NOMO-1 (cell line): Measurements from ENCODE around the gene SOX1.

Source experiments
- DNase-seq, 2 experiments: peaks; one replicate each; lab custom pipeline; 2025; ENCODE audit not compliant: unreplicated experiment in 2 of 2; lab: John Stamatoyannopoulos, UW

SOX1 gene

DNA sequence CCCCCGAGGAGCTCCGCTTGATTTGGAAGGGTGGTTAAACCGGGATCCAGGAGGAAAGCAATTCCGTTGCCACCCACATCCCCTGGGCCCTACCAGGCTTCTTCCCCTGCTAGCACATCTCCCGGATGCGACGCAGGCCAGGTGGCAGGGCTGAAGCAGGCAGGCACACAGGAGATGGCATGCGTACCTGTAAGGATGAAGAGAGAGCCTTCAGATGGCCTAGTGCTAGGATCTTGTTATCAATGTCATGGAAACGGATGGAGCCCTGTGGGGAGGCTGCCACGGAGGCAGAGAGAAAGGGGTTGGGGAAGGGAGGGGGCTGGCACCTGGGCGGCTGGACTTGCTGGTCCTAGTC lies 8.5 kb upstream of the SOX1 start:
- DNase-seq = no peak

GRCh38 chr13:112058941-112059340 lies 8.0 kb upstream of the SOX1 start:
- no peak for DNase-seq

DNA sequence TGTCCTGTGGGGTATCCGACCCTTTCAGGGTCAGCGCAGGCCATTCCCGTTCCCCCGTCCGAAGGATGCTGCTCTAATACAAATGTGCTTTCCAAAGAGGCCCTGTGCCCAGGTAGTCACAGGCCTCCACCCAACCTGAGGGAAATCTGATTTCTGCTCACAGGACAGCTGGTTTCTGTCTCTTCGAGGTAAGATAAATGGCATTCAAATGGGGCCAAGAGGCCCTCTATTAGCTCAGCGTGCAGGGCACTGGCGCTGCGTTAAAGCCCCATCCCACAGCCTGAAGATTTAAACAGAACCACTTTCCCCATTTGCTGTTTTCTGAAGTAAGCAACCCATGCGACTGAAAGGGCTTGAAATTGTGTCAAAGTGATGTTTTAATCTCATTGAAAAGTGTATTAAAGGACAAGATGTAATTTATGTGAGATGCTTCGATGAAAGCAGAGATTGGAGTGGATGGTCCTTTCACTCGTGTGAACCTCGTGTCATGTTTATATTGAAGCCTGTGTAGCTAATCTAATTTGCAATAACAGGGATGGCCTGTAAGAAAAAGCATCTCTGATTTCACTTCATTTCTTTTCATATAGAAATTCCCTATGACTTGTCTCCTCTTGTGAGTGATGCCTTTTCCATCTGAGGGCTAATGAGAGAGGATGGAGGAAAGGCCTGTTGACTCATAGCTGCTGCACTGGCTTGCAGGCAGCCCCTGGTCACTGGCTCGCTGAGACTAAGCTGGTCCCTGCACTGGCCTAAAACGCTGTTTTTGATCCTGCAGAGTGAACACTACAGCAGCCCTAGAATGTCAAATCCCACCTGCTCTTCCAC lies 7.3 kb upstream of the SOX1 start:
- no peak for DNase-seq

GRCh38 chr13:112060282-112060830 lies 6.6 kb upstream of the SOX1 start:
- no peak for DNase-seq

- no peak for DNase-seq
These were observed 6.0 kb upstream of the SOX1 start for GRCh38 chr13:112060899-112061366.

GRCh38 chr13:112061367-112062061 lies 5.4 kb upstream of the SOX1 start:
- DNase-seq = no peak

GRCh38 chr13:112062072-112062567 lies 4.8 kb upstream of the SOX1 start:
- DNase-seq = no peak

- DNase-seq = no peak
These were observed 4.1 kb upstream of the SOX1 start for GRCh38 chr13:112062571-112063570.

DNA sequence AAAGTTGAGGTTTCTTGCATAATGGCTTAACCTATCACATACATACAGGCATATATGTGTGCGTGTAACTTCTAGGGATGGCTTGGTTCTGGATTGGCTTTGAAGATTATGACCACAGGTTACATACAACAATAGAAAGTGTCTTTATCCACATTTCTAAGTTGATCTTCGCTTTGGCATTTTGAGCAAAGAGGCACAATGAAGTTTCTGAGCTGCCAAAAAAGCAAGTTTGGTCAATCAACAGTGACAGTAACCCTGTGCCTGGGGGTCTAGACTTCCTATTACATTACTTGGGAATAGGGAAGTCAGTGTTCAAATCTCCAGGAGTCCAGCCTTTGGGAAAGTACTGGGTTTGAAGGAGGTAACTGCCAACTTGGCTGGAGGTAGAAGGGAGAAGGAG lies 3.1 kb upstream of the SOX1 start:
- DNase-seq = no peak

- DNase-seq = no peak
These were observed 2.7 kb upstream of the SOX1 start for GRCh38 chr13:112064222-112064621.

- DNase-seq = no peak
These were observed 1.5 kb upstream of the SOX1 start for GRCh38 chr13:112065521-112065866.

- no peak for DNase-seq
These were observed 904 bp upstream of the SOX1 start for GRCh38 chr13:112065867-112066623.

- DNase-seq = no peak
These were observed 335 bp upstream of the SOX1 start for GRCh38 chr13:112066624-112067004.

DNA sequence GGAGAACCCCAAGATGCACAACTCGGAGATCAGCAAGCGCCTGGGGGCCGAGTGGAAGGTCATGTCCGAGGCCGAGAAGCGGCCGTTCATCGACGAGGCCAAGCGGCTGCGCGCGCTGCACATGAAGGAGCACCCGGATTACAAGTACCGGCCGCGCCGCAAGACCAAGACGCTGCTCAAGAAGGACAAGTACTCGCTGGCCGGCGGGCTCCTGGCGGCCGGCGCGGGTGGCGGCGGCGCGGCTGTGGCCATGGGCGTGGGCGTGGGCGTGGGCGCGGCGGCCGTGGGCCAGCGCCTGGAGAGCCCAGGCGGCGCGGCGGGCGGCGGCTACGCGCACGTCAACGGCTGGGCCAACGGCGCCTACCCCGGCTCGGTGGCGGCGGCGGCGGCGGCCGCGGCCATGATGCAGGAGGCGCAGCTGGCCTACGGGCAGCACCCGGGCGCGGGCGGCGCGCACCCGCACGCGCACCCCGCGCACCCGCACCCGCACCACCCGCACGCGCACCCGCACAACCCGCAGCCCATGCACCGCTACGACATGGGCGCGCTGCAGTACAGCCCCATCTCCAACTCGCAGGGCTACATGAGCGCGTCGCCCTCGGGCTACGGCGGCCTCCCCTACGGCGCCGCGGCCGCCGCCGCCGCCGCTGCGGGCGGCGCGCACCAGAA lies 1.1 kb downstream of the SOX1 start:
- no peak for DNase-seq

- DNase-seq = no peak
These were observed 1.7 kb downstream of the SOX1 start for GRCh38 chr13:112068540-112069060.

- DNase-seq = no peak
These were observed 2.3 kb downstream of the SOX1 start for GRCh38 chr13:112069061-112069844.

GRCh38 chr13:112069845-112070251 lies 2.9 kb downstream of the SOX1 start:
- DNase-seq = no peak

DNA sequence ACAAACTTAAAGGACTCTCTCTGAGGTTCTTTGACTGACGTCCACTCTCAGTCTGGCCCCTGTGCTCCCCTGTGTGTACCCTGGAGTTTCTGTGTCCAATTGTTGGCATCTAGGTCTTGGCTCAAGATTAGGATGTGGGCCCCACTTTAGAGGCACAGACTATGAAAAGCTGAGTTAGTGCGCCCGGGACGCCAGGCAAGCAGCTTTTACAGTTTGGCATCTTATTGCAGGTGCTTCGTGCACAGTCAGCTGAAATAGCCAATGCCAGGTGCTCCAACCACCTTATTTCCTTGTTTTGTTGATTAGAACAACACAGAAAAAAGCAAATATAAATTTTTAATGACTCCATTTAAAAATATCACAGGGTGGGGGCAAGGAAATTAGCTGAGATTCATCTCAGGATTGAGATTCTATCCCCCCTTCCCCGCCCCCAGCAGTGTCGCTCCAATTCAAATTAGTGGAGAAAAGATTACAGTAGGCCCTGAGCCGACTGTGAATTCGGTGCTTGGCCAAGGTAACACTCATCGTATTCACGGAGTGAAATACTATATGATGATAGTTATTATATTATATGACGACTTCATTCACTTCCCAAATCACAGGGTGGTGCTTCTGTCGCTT lies 4.3 kb downstream of the SOX1 start:
- DNase-seq = no peak
